ENCODE results near the gene RPL36AL.

Gene RPL36AL

DNA sequence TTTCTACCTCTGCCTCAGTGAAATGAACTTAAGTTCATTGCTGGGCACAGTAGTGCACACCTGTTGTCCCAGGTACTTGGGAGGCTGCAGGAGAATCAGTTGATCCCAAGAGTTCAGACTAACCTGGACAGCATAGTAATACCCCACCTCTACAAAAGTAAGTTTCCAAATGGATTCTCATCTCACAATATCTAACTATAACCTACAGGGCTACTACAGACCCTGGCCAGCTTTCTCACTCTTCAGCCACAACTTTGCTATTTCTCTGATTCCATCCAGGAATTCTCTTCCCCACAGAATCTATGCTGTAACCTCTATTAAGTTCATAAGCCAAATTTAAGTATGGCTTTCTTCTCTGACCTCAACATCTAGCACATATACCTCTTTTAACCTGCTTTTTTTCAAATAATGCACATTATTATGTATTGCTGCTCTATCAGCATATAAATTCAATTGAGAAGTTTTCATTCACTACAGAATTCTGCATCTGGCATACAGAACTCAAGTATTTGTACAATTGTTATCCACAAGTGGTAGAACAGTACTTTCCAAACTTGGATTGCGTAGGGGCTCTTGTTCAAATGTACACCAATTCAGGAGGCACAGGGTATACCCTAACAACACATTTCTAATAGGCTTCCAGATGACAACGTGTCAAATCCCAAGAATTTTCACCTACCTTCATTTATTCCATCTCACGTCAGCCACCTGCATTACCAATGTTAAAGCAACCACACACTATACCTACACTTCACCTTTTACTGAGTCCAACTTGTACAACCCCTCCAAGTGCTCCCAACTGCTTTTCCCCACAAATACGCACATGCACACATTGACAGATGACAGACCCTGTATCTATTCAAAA is 38.1 kb downstream of the RPL36AL start:
- DNase-seq (ENCODE audit: low read depth in 2 of 3, low spot score in 2 of 3): no peak

DNA sequence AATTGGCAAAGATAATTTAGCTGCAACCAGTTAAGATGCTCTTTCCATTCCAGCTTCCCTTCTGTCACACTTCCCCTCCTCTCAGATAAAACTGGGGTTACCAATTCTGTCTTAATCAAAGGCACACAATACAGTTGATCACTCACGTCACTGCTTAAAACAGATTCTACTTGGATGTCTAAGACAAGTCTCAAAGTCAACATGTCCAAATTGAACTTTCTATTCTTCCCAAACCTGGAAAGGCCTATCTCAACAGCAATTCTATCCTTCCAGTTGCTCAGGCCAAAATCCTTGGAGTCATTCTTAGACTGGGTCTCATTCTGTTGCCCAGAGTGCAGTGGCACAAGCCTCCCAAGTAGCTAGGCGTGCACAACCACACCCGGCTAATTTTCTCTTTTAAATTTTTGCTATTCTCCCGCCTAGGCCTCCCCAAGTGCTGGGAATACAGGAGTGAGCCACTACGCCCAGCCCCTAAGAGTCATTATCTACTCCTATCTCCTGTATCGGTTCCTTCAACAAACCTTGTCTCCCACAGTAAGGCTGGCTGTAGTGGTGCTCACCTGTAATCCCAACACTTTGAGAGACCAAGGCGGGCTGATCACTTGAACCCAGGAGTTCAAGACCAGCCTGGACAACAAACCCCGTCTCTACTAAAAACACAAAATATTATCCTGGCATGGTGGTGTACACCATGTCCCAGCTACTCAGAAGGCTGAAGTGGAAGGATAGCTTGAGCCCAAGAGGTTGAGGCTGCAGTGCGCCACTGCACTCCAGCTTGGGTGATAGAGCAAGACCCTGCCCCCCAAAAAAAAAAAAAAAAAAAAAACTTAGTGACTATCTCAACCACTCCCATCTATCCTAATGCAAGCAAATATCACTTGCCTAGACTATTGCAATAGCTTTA is 39.0 kb downstream of the RPL36AL start:
- no peak for DNase-seq (ENCODE audit: low read depth in 2 of 3, low spot score in 2 of 3)

DNA sequence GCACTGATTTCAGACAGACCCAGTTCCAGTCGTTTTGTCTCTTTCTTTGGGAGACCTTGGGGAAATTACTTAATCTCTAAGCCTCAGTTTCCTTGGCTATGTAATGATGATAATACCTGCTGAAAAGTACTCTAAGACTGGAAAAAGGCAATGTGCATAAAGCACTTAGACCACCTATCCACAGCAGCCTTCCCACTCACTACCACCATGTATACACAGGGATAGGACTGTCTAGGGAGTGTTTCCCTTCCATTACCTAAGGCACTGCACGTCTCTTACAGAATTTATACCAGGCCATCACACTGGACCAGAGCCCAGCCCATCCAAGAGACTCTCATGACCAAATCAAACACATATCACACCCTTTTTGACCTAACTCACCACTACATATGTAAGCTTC is 40.6 kb downstream of the RPL36AL start:
- no peak for DNase-seq (ENCODE audit: low read depth in 2 of 3, low spot score in 2 of 3)

DNA sequence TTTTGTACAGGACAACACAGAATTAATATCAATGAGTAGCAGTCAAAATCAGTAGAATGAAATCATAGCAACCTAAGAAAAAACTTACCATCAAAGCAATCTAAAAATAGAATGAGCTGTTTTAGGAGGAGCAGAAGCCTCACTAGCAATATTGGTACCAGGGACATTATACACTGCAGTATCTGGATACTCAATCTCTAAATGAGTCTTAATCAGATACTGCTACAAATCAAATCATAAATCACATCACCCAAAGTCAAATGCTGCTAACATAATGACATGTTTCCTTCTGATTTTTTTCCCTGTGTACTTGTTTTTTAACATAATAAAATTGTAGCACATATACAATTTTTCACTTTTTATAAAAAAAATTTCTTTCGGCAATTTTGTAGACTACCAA is 42.3 kb downstream of the RPL36AL start:
- DNase-seq (ENCODE audit: low read depth in 2 of 3, low spot score in 2 of 3): no peak

GRCh38 chr14:49574038-49574437 is 46.4 kb downstream of the RPL36AL start:
- no peak for DNase-seq (ENCODE audit: low read depth in 2 of 3, low spot score in 2 of 3)

DNA sequence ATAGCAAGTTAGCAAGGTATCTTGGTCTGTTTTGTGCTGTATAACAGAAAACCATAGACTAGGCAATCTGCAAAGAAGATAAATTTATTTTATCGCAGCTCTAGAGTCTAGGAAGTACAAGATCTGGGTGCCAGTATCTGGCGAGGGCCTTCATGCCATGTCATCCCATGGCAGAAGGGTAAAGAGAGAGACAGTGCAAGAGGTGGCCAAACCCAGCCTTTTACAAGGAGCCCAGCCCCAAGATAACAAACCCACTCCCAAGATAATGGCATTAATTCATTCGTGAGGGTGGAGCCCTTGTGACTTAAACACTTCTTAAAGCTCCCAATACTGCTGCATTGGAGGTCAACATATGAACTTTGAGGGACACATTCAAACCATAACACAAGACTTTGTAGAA is 51.1 kb downstream of the RPL36AL start:
- DNase-seq (ENCODE audit: low read depth in 2 of 3, low spot score in 2 of 3): no peak
